Transverse colon (tissue), 3 donors: ENCODE measurements around the gene TNP2.

Experiments
- EP300 ChIP-seq: sonication (generic); formaldehyde crosslinking; IDR thresholded peaks from one replicate; pipeline ENCODE4 v1.6.1; 2017; ENCODE audit warnings: antibody characterized with exemption, low read depth
- TF ChIP-seq, protein P1 (sequence below), 5 experiments: fragments of 200-600 bp in 3 of 5; fragments of 450-650 bp in 2 of 5; sonication (generic) in 3 of 5; IDR thresholded peaks; 1 replicate in 2 of 5; 2 replicates in 3 of 5; pipeline ENCODE4 v1.5.1; 2016 to 2017; ENCODE audit warnings: antibody characterized with exemption in 5 of 5, inconsistent platforms in 3 of 5, mild to moderate bottlenecking in 2 of 5, moderate library complexity in 1 of 5

- TF ChIP-seq, protein P1, sequence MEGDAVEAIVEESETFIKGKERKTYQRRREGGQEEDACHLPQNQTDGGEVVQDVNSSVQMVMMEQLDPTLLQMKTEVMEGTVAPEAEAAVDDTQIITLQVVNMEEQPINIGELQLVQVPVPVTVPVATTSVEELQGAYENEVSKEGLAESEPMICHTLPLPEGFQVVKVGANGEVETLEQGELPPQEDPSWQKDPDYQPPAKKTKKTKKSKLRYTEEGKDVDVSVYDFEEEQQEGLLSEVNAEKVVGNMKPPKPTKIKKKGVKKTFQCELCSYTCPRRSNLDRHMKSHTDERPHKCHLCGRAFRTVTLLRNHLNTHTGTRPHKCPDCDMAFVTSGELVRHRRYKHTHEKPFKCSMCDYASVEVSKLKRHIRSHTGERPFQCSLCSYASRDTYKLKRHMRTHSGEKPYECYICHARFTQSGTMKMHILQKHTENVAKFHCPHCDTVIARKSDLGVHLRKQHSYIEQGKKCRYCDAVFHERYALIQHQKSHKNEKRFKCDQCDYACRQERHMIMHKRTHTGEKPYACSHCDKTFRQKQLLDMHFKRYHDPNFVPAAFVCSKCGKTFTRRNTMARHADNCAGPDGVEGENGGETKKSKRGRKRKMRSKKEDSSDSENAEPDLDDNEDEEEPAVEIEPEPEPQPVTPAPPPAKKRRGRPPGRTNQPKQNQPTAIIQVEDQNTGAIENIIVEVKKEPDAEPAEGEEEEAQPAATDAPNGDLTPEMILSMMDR (IDR thresholded peaks at IDR 0.05), result no peak
- TF ChIP-seq EP300, result no peak
Observed at GRCh38 chr16:11310634-11310977, 41.5 kb upstream of the TNP2 start.
